GM10847 (cell line): Measurements from ENCODE around the gene SERPINE3.

Source experiments
- POLR2A ChIP-seq: IDR thresholded peaks from 2 replicates; pipeline ENCODE4 v1.6.1; 2011; ENCODE audit not compliant: insufficient read length; ENCODE audit errors: extremely low read depth

The SERPINE3 gene

GRCh38 chr13:51373451-51373850 is 34.0 kb downstream of the SERPINE3 start:
- no peak for TF ChIP-seq POLR2A

GRCh38 chr13:51380269-51380668 is 40.8 kb downstream of the SERPINE3 start:
- TF ChIP-seq POLR2A = no peak

GRCh38 chr13:51385114-51385513 is 45.6 kb downstream of the SERPINE3 start:
- no peak for TF ChIP-seq POLR2A

GRCh38 chr13:51394724-51395123 is 55.2 kb downstream of the SERPINE3 start:
- no peak for TF ChIP-seq POLR2A

- no peak for TF ChIP-seq POLR2A
Measured at GRCh38 chr13:51396352-51396751, 56.9 kb downstream of the SERPINE3 start.

GRCh38 chr13:51397262-51397941 is 57.9 kb downstream of the SERPINE3 start:
- no peak for TF ChIP-seq POLR2A

- TF ChIP-seq POLR2A = no peak
Measured at GRCh38 chr13:51405176-51405575, 65.7 kb downstream of the SERPINE3 start.

- no peak for TF ChIP-seq POLR2A
Measured at GRCh38 chr13:51412431-51412830, 72.9 kb downstream of the SERPINE3 start.
